H54 (cell line): Measurements from ENCODE around the gene PRM3.

ENCODE experiments used
- DNase-seq: peaks from one replicate; pipeline ENCODE4 v3.0.0; 2011; ENCODE audit warnings: low spot score, mixed read lengths; ENCODE audit not compliant: insufficient read length
- FAIRE-seq: peaks from 3 replicates; lab custom pipeline; 2011; peaks lifted over from hg19 to GRCh38; lab: Jason Lieb, UNC
- POLR2A ChIP-seq: IDR thresholded peaks from 2 replicates; pipeline ENCODE4 v1.6.1; 2011; ENCODE audit warnings: low read depth, mild to moderate bottlenecking, low read length

PRM3 gene

DNA sequence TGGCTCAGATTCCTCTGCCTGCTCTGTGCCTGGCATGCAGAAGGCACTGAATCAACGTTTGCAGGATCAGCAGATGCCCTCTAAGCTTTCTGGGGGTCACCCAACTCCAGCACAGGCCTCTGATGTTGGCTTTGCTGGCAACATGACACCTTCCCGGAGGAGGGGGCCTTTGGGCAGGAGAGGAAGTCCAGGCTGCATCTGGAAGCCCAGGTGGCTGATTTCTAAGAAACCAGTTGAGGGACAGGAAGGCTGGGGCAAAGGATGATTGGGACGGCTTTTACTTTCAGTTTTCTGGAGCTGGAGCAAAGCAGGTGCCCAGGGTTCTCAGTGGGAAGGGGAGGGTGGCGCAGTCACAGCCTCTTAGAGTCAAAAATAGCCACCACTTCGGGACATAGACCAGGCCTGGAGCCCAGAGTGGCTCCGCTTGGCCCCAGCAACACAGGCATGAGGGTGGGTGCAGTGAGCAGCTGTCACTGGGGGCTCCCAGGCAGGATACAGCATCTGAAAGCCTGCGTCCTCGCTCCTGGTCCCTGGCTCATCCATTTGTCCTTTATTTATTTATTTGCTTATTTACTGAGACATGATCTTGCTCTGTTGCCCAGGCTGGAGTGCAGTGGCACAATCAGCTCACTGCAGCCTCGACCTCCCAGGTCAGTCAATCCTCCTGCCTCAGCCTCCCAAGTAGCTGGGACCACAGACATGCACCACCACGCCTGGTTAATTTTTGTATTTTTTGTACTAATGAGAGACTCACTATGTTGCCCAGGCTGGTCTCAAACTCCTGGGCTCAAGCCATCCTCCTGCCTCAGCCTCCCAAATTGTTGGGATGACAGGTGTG, 32.6 kb downstream of the PRM3 start:
- no peak for DNase-seq

GRCh38 chr16:11239644-11240632, 33.5 kb downstream of the PRM3 start:
- no peak for DNase-seq
- FAIRE-seq: no peak
- no peak for TF ChIP-seq POLR2A

More for the DNA sequence above, 32.6 kb downstream of the PRM3 start:
- no peak for FAIRE-seq
- no peak for TF ChIP-seq POLR2A

- no peak for TF ChIP-seq POLR2A
- FAIRE-seq: no peak
- DNase-seq: no peak
Observed at GRCh38 chr16:11238272-11239202, 34.9 kb downstream of the PRM3 start.

DNA sequence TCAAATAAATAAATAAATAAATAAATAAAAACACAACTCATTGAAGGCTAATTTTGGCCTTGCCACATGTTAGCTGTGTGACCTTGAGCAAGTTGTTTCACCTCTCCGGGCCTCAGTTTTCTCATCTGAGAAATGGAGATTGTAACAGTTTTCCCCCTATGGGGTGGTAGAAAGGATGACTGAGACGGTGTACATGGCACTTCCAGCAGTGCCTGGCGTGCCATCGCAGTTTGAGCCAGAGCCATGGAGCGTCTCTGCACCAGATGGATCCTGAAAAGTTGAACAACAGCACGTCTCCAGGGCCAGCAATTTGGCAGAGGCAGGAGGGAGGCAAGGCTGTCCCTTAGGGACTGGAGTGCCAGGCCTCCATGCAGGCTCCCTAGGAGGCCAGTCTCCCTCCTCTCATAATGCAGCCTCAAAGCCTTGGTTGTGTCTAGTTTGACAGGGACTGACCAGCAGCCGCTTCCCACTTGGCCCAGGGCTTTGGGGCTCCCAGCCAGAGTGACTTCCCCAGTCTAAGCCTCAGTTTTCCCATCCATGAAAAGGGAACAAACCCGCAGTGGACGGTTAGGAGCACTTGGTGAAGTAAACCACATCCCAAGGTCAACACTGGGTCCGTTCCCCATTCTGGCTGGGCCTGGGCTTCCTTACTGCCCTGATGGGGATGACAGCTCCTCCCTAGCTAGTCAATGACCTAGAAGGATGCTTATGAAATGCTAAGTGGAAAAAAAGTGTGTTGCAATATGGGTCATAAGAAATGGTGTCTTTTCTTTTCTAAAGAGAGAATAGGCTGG, 36.8 kb downstream of the PRM3 start:
- no peak for FAIRE-seq
- TF ChIP-seq POLR2A: no peak
- DNase-seq: no peak

- no peak for DNase-seq
- TF ChIP-seq POLR2A: no peak
- no peak for FAIRE-seq
Observed at GRCh38 chr16:11235703-11235991, 37.8 kb downstream of the PRM3 start.

DNA sequence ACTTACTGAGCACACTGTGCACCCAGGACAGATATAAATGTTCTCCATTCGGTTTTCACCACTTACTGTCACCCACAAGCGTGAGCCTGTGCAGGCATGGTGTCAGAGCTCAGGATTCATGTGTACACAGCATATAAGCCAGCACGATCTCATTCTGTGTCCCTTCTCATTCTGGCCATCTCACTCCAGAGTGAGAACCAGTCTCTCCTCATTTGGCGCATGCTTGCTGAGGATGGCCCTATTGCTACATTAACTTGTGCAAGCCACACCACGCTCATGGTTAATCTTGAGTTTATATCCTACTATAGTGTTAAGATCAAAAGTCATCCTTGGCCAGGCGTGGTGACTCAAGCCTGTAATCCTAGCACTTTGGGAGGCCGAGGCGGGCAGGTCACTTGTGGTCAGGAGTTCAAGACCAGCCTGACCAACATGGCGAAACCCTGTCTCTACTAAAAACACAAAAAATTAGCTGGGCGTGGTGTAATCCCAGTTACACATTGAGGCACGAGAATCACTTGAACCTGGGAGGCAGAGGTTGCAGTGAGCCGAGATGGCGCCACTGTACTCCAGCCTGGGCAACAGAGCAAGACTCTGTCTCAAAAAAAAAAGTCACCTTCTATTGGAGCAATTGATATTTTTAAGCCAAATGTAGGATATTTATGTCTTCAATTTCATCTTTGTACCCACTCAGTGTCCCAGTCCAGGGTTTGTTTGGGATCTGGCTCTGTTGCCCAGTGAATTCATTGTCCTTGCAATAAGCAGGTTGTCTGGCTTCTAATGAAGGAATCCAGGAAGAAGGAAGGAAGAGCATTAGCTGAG, 38.3 kb downstream of the PRM3 start:
- TF ChIP-seq POLR2A: no peak
- no peak for DNase-seq
- FAIRE-seq: no peak

- FAIRE-seq: no peak
- TF ChIP-seq POLR2A: no peak
- no peak for DNase-seq
Observed at GRCh38 chr16:11233727-11234376, 39.6 kb downstream of the PRM3 start.

GRCh38 chr16:11232852-11233726, 40.3 kb downstream of the PRM3 start:
- DNase-seq (no peak), FAIRE-seq (no peak)
- TF ChIP-seq POLR2A: no peak

- DNase-seq (no peak), FAIRE-seq (no peak)
- no peak for TF ChIP-seq POLR2A
Observed at GRCh38 chr16:11232302-11232851, 41.1 kb downstream of the PRM3 start.

DNA sequence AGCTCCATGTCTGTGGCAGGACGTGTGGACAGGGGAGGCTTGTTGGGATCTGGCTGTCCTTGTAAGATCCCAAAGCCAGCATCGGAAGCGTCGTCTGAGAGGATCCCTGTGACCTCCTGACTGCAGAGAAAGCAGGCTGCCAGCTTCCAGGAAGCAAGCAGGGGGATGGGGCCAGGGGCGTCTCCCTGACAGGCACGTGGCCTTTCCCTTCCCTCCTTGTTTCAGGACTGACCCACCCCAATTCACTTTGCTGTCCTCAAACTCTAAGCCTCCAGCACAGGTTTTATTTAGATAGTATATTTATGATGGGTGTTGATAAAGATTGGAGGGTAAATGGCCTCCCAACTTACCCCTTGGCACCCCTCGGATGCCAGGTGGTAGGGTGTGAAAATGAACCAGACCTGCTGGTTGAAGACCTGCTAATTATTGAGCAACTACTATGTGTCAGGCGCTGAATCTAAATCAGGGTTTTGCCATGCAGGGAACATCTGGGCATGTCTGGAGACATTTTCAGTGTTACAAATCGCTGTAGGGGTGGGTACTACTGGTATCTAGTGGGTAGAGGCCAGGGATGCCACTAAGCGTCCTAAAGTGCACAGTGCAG, 42.0 kb downstream of the PRM3 start:
- TF ChIP-seq POLR2A: no peak
- FAIRE-seq: no peak
- DNase-seq: no peak
